IMR-90 (cell line): ENCODE measurements around the gene LYRM4. TPM values are rescaled to one million over a fixed set of nuclear protein-coding genes. Genes with fewer than 3 reads are reported as not detected.

Source experiments
- ATAC-seq: fragments of 200-7000 bp; cut with Tn5 transposase; 2 replicates; pipeline ENCODE4 v1.9.1; 2020; ENCODE audit warnings: low read depth, mild to moderate bottlenecking, moderate library complexity
- BruUV-seq: library from RNA; stranded (reverse); fragments of 400-500 nt; replicated peaks from 2 replicates; lab custom pipeline; 2021; lab: Mats Ljungman, UMichigan
- CTCF ChIA-PET: fragments of 300-600 bp; formaldehyde crosslinking; extraction: SDS; loops from one replicate; lab custom pipeline; 2021; ENCODE audit warnings: antibody characterized with exemption; lab: Yijun Ruan, JAX
- POLR2A ChIA-PET: fragments of 300-600 bp; sonication (Branson Sonifier 250); formaldehyde crosslinking; loops from one replicate; lab custom pipeline; 2022; ENCODE audit warnings: antibody characterized with exemption; ENCODE audit not compliant: unreplicated experiment; lab: Charles Lee
- DNase-seq: peaks from one replicate; pipeline ENCODE4 v3.0.0; 2013
- H2AFZ ChIP-seq: replicated peaks from 2 replicates; pipeline ENCODE3; 2013; ENCODE audit warnings: low read length, mild to moderate bottlenecking; ENCODE audit not compliant: poor library complexity
- H2AK5ac ChIP-seq: 2 replicates; pipeline ENCODE4 v1.6.1; 2013; ENCODE audit warnings: low read depth, low read length, inconsistent platforms
- H2AK9ac ChIP-seq: replicated peaks from 2 replicates; pipeline ENCODE3; 2013; ENCODE audit warnings: mild to moderate bottlenecking, low read depth, low read length, moderate library complexity; ENCODE audit not compliant: poor library complexity
- H2BK120ac ChIP-seq: 2 replicates; pipeline ENCODE4 v1.6.1; 2013; ENCODE audit warnings: low read depth, low read length, inconsistent platforms
- H2BK15ac ChIP-seq: 3 replicates; pipeline ENCODE4 v1.6.1; 2013; ENCODE audit warnings: low read depth, low read length, inconsistent platforms
- H2BK20ac ChIP-seq: 2 replicates; pipeline ENCODE4 v1.6.1; 2013; ENCODE audit warnings: low read depth, mild to moderate bottlenecking, inconsistent platforms, low read length, moderate library complexity
- H2BK5ac ChIP-seq: 2 replicates; pipeline ENCODE4 v1.6.1; 2013; ENCODE audit warnings: mild to moderate bottlenecking, low read depth, low read length, inconsistent platforms; ENCODE audit not compliant: poor library complexity, severe bottlenecking
- H3K14ac ChIP-seq: replicated peaks from 2 replicates; pipeline ENCODE4 v1.6.1; 2013; ENCODE audit warnings: low read depth, low read length, inconsistent platforms
- H3K18ac ChIP-seq: 2 replicates; pipeline ENCODE4 v1.6.1; 2013; ENCODE audit warnings: low read depth, low read length, control low read depth
- H3K23ac ChIP-seq: 2 replicates; pipeline ENCODE4 v1.6.1; 2013; ENCODE audit warnings: low read depth, low read length, inconsistent platforms
- H3K27ac ChIP-seq: 2 replicates; pipeline ENCODE4 v1.5.1; 2013; ENCODE audit warnings: mild to moderate bottlenecking, control low read depth, low read length; ENCODE audit not compliant: insufficient read depth
- H3K27me3 ChIP-seq: 2 replicates; pipeline ENCODE4 v1.6.1; 2013; ENCODE audit warnings: low read length; ENCODE audit not compliant: control insufficient read depth, insufficient read depth
- H3K36me3 ChIP-seq: 2 replicates; pipeline ENCODE4 v1.6.1; 2013; ENCODE audit warnings: low read length, mixed read lengths; ENCODE audit not compliant: control insufficient read depth, insufficient read depth
- H3K4ac ChIP-seq: 2 replicates; pipeline ENCODE4 v1.6.1; 2013; ENCODE audit warnings: low read depth, low read length, inconsistent platforms
- H3K4me1 ChIP-seq: 2 replicates; pipeline ENCODE4 v1.6.1; 2013; ENCODE audit warnings: low read length, mixed read lengths; ENCODE audit not compliant: control insufficient read depth, insufficient read depth
- H3K4me2 ChIP-seq: 2 replicates; pipeline ENCODE4 v1.6.1; 2013; ENCODE audit warnings: low read depth, mild to moderate bottlenecking, control low read depth, low read length, moderate library complexity
- H3K4me3 ChIP-seq: 2 replicates; pipeline ENCODE4 v1.5.1; 2013; ENCODE audit warnings: low read depth, mild to moderate bottlenecking, control low read depth, low read length, moderate library complexity; ENCODE audit not compliant: insufficient read depth
- H3K56ac ChIP-seq: 2 replicates; pipeline ENCODE4 v1.6.1; 2013; ENCODE audit warnings: low read length, inconsistent platforms; ENCODE audit not compliant: insufficient read depth; ENCODE audit errors: extremely low read depth
- H3K79me1 ChIP-seq, 2 experiments: 2 replicates each; pipeline ENCODE4 v1.6.1; 2013; ENCODE audit warnings: low read length in 2 of 2, inconsistent platforms in 1 of 2, low read depth in 1 of 2
- H3K9ac ChIP-seq: 2 replicates; pipeline ENCODE4 v1.6.1; 2013; ENCODE audit warnings: low read depth, low read length, control low read depth
- H3K9me1 ChIP-seq: 2 replicates; pipeline ENCODE4 v1.6.1; 2013; ENCODE audit warnings: low read length, inconsistent platforms; ENCODE audit not compliant: insufficient read depth
- H3K9me3 ChIP-seq: 2 replicates; pipeline ENCODE4 v1.6.1; 2013; ENCODE audit warnings: low read length; ENCODE audit not compliant: control insufficient read depth, insufficient read depth
- H4K20me1 ChIP-seq: 2 replicates; pipeline ENCODE4 v1.6.1; 2013; ENCODE audit warnings: low read length, inconsistent platforms; ENCODE audit not compliant: insufficient read depth
- H4K5ac ChIP-seq: 2 replicates; pipeline ENCODE4 v1.6.1; 2013; ENCODE audit warnings: mild to moderate bottlenecking, low read depth, low read length, control low read depth
- H4K8ac ChIP-seq, 2 experiments: 2 replicates each; pipeline ENCODE4 v1.6.1; 2013; ENCODE audit warnings: low read depth in 2 of 2, low read length in 2 of 2, control low read depth in 1 of 2, inconsistent platforms in 1 of 2
- H4K91ac ChIP-seq: 2 replicates; pipeline ENCODE4 v1.6.1; 2013; ENCODE audit warnings: low read depth, low read length, inconsistent platforms; ENCODE audit not compliant: insufficient read depth
- CEBPB ChIP-seq: IDR thresholded peaks from 2 replicates; pipeline ENCODE4 v1.6.1; 2012; ENCODE audit warnings: low read depth, low read length, improper control_type of control experiment
- ELK1 ChIP-seq: fragments of 150-350 bp; IDR thresholded peaks from 2 replicates; pipeline ENCODE4 v1.6.1; 2016; ENCODE audit warnings: low read depth, mild to moderate bottlenecking, low read length, moderate library complexity, borderline replicate concordance
- FOS ChIP-seq: fragments of 150-350 bp; IDR thresholded peaks from 2 replicates; pipeline ENCODE4 v1.6.1; 2016; ENCODE audit warnings: low read depth, low read length
- MAZ ChIP-seq: IDR thresholded peaks from 2 replicates; pipeline ENCODE4 v1.6.1; 2012; ENCODE audit warnings: low read depth, mild to moderate bottlenecking, low read length, improper control_type of control experiment, moderate library complexity, borderline replicate concordance
- MXI1 ChIP-seq: IDR thresholded peaks from 2 replicates; pipeline ENCODE4 v1.6.1; 2012; ENCODE audit warnings: low read depth, mild to moderate bottlenecking, low read length, moderate library complexity, borderline replicate concordance
- POLR2A ChIP-seq: IDR thresholded peaks from 2 replicates; pipeline ENCODE4 v1.6.1; 2012; ENCODE audit warnings: mild to moderate bottlenecking, low read depth, low read length
- RAD21 ChIP-seq: IDR thresholded peaks from 2 replicates; pipeline ENCODE4 v1.6.1; 2012; ENCODE audit warnings: low read length, improper control_type of control experiment
- RFX5 ChIP-seq: IDR thresholded peaks from 2 replicates; pipeline ENCODE4 v1.8.0; 2012; ENCODE audit warnings: low read depth, mild to moderate bottlenecking, low read length, moderate library complexity
- SMC3 ChIP-seq: fragments of 150-350 bp; IDR thresholded peaks from 2 replicates; pipeline ENCODE4 v1.6.1; 2016; ENCODE audit warnings: low read depth, mild to moderate bottlenecking, antibody characterized with exemption, low read length, moderate library complexity
- USF2 ChIP-seq: fragments of 150-350 bp; IDR thresholded peaks from 2 replicates; pipeline ENCODE4 v1.6.1; 2017; ENCODE audit warnings: mild to moderate bottlenecking, antibody characterized with exemption, low read length, low read depth
- WGBS, 2 experiments: methylation state at CpG; one replicate each; pipeline versions ENCODE4 v1.1.5 to v1.1.7; 2013; ENCODE audit warnings: missing lambda C conversion rate in 2 of 2; ENCODE audit not compliant: insufficient read length in 1 of 2; ENCODE audit errors: extremely low coverage in 2 of 2; 5-methylcytosine and 5-hydroxymethylcytosine counted together
- dilution Hi-C: fragments of 300-500 bp; cut with HindIII; formaldehyde crosslinking; loops from one replicate; pipeline ENCODE4 v1.14.3; 2018; ENCODE audit warnings: low sequenced_read_pairs; ENCODE audit not compliant: unreplicated experiment
- in situ Hi-C: fragments of 300-500 bp; cut with MboI; formaldehyde crosslinking; loops from 3 replicates; pipeline ENCODE4 v1.14.3; 2019; ENCODE audit warnings: low sequenced_read_pairs, inconsistent platforms, mixed read lengths
- intact Hi-C: fragments of 100-400 bp; cut with micrococcal nuclease; formaldehyde crosslinking; loops from 2 replicates; pipeline ENCODE4 v1.10.0; 2022
- polyA plus RNA-seq, 3 experiments: library from polyadenylated mRNA; depleted of rRNA; stranded (reverse); fragments of >200 nt; gene quantifications; 2 replicates each; pipeline ENCODE4 v1.2.3, GENCODE V29; 2012; ENCODE audit warnings: low replicate concordance in 1 of 3
- total RNA-seq: library from RNA; depleted of rRNA; stranded (reverse); fragments of >200 nt; gene quantifications from 2 replicates; pipeline ENCODE4 v1.2.3, GENCODE V29; 2012

Gene LYRM4
- total and polyA plus RNA-seq, 2 of the 4 experiments (the other 2 are of a cell fraction): 11.5 to 26.6 TPM

GRCh38 chr6:5231289-5231688 is 29.5 kb downstream of the LYRM4 start:
- ATAC-seq (no peak), DNase-seq (no peak)
- peaks cover 0 to 3% of the 10 kb centered on the region in 2 experiments; a peak in 1 of 4 replicates for H3K79me1 ChIP-seq
- no peak overlapping the region for H2BK5ac ChIP-seq
- H2AK5ac ChIP-seq: no peak overlapping the region
- H3K14ac ChIP-seq: no peak overlapping the region
- no peaks in the 10 kb centered on the region for H3K9me1 ChIP-seq
- peaks cover 2% of the 10 kb centered on the region; the same call in 1 of the 2 replicates for H3K4me1 ChIP-seq
- H2AK9ac ChIP-seq: no peak overlapping the region
- H3K9me3 ChIP-seq: no peaks in the 10 kb centered on the region
- in situ Hi-C loops (no loop called here), dilution Hi-C loops (no loop called here), intact Hi-C loops (no loop called here)
- no peaks in the 10 kb centered on the region for H4K20me1 ChIP-seq
- H2BK15ac ChIP-seq: no peak overlapping the region
- no peak overlapping the region for H3K9ac ChIP-seq
- H4K5ac ChIP-seq: no peak overlapping the region
- H3K4me2 ChIP-seq: no peak overlapping the region
- no peaks in the 10 kb centered on the region for H3K27me3 ChIP-seq
- no TSS peak for BruUV-seq
- ChIA-PET POLR2A (no interaction called here), CTCF (interaction anchor here (0.6 to 1.7 kb wide), 3 partner anchors 17 to 443 kb away, joined by 3 to 5 read pairs (median 3); no protein-coding TSS in a partner anchor)
- H3K27ac ChIP-seq: no peak overlapping the region
- H3K23ac ChIP-seq: no peak overlapping the region
- 0 out of 2 replicates have a peak, but pooled peaks cover 1% of the 10 kb centered on the region for H3K36me3 ChIP-seq
- no peak overlapping the region for H2AFZ ChIP-seq
- no peak overlapping the region for H2BK120ac ChIP-seq
- H3K4me3 ChIP-seq: no peak overlapping the region
- no peak overlapping the region for H3K56ac ChIP-seq
- no peak overlapping the region for H4K91ac ChIP-seq
- TF ChIP-seq RAD21 (no peak), ELK1 (no peak), RFX5 (no peak), SMC3 (no peak), FOS (no peak), MXI1 (no peak), POLR2A (no peak), MAZ (no peak), CEBPB (no peak), USF2 (no peak)
- no peak overlapping the region for H4K8ac ChIP-seq
- WGBS, 2 experiments: no CpG with 5 or more reads among the region's 2 CpGs
- H3K18ac ChIP-seq: no peak overlapping the region
- H3K4ac ChIP-seq: no peak overlapping the region
- no peak overlapping the region for H2BK20ac ChIP-seq
